ENCODE measurements around the gene CRYL1. TPM values are rescaled to one million over a fixed set of nuclear protein-coding genes. Genes with fewer than 3 reads are reported as not detected.

The CRYL1 gene
- total and polyA plus RNA-seq, 2 of the 13 experiments (the other 11 are each of a cell fraction or from before 2014, with no cell fraction given), result 57.2 to 115 TPM

- TF ChIP-seq THRA (CRISPR knock-in tag; IDR thresholded peaks at IDR 0.05; ENCODE audit: borderline replicate concordance) (no peak), IKZF4 (CRISPR knock-in tag; IDR thresholded peaks at IDR 0.05; ENCODE audit: borderline replicate concordance, low read depth, not compliant biosample characterization) (peak; percentile 41), IKZF5 (CRISPR knock-in tag; IDR thresholded peaks at IDR 0.05) (peak; percentile 31; the same call in 1 of the 2 replicates), YEATS2 (CRISPR knock-in tag; IDR thresholded peaks at IDR 0.05; ENCODE audit: borderline replicate concordance) (0 out of 2 replicates have a peak, but pooled peaks have one; percentile 23), ZMYM3 (CRISPR knock-in tag; IDR thresholded peaks at IDR 0.05) (peak; percentile 67), KDM1A (CRISPR knock-in tag; IDR thresholded peaks at IDR 0.05) (peak; percentile 74), ZSCAN12 (CRISPR knock-in tag; IDR thresholded peaks at IDR 0.05) (no peak), IRF2 (CRISPR knock-in tag; IDR thresholded peaks at IDR 0.05) (0 out of 2 replicates have a peak, but pooled peaks have one; percentile 14), NFE2L1 (CRISPR knock-in tag; IDR thresholded peaks at IDR 0.05; ENCODE audit: borderline replicate concordance) (no peak), ZNF430 (CRISPR knock-in tag; IDR thresholded peaks at IDR 0.05) (no peak; the same call in 1 of the 2 replicates), NRL (CRISPR knock-in tag; IDR thresholded peaks at IDR 0.05; ENCODE audit: borderline replicate concordance) (0 out of 2 replicates have a peak, but pooled peaks have one; percentile 51), HNF1B (CRISPR knock-in tag; IDR thresholded peaks at IDR 0.05) (peak; percentile 38; the same call in 1 of the 2 replicates), ZNF704 (CRISPR knock-in tag; IDR thresholded peaks at IDR 0.05; ENCODE audit: borderline replicate concordance) (0 out of 2 replicates have a peak, but pooled peaks have one; percentile 9), CBX5 (CRISPR knock-in tag; IDR thresholded peaks at IDR 0.05; ENCODE audit: borderline replicate concordance) (0 out of 2 replicates have a peak, but pooled peaks have one; percentile 28), FOSL2 (CRISPR knock-in tag; IDR thresholded peaks at IDR 0.05) (no peak), NFYC (CRISPR knock-in tag; IDR thresholded peaks at IDR 0.05) (no peak), STAG1 (CRISPR knock-in tag; IDR thresholded peaks at IDR 0.05) (0 out of 2 replicates have a peak, but pooled peaks have one; percentile 1), ZNF282 (IDR thresholded peaks at IDR 0.05; ENCODE audit: partially characterized antibody) (no peak)
- TF ChIP-seq, protein P1, sequence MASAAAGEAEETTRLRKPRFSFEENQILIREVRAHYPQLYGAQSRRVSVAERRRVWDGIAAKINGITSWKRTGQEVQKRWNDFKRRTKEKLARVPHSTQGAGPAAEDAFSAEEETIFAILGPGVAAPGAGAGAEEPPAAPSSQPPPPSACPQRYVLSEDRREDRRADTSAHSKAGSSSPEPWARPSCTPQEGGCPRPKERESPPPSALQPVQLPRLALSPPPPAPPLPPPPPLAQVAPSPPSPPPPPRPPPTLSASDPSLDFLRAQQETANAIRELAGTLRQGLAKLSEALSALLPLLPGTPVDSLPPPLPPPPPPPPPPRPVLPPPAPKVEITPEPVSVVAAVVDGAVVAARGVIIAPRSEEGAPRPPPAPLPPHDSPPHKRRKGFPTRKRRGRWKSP (CRISPR knock-in tag; IDR thresholded peaks at IDR 0.05), result peak; percentile 67
- TF ChIP-seq, protein P2, sequence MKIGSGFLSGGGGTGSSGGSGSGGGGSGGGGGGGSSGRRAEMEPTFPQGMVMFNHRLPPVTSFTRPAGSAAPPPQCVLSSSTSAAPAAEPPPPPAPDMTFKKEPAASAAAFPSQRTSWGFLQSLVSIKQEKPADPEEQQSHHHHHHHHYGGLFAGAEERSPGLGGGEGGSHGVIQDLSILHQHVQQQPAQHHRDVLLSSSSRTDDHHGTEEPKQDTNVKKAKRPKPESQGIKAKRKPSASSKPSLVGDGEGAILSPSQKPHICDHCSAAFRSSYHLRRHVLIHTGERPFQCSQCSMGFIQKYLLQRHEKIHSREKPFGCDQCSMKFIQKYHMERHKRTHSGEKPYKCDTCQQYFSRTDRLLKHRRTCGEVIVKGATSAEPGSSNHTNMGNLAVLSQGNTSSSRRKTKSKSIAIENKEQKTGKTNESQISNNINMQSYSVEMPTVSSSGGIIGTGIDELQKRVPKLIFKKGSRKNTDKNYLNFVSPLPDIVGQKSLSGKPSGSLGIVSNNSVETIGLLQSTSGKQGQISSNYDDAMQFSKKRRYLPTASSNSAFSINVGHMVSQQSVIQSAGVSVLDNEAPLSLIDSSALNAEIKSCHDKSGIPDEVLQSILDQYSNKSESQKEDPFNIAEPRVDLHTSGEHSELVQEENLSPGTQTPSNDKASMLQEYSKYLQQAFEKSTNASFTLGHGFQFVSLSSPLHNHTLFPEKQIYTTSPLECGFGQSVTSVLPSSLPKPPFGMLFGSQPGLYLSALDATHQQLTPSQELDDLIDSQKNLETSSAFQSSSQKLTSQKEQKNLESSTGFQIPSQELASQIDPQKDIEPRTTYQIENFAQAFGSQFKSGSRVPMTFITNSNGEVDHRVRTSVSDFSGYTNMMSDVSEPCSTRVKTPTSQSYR (CRISPR knock-in tag; IDR thresholded peaks at IDR 0.05; ENCODE audit: borderline replicate concordance), result peak; percentile 20; the same call in 1 of the 2 replicates
Observed at GRCh38 chr13:20525144-20525600, 485 bp downstream of the CRYL1 start (continued).

Measured in HepG2 (cell line).